Fibroblast of skin of back (primary cell): ENCODE measurements around the gene TCP11.
A peak's percentile ranks its signal among the peaks of the same experiment; 100 is the strongest.
"Not testable (repeated sequence)": the region's sequence is repeated elsewhere in the genome, so short reads cannot be mapped to it uniquely, and the experiment has no call there.

Experiments used
- DNase-seq: peaks from one replicate; pipeline ENCODE4 v3.0.0-alpha.2; 2013

The TCP11 gene

GRCh38 chr6:35146453-35146852, 5.3 kb upstream of the TCP11 start:
- DNase-seq, result peak; percentile 76

GRCh38 chr6:35145757-35146156, 4.6 kb upstream of the TCP11 start:
- no peak for DNase-seq

- peak; percentile 51 for DNase-seq
Measured at GRCh38 chr6:35142588-35143569, 1.7 kb upstream of the TCP11 start.

GRCh38 chr6:35140639-35141006, 516 bp downstream of the TCP11 start:
- DNase-seq, result no peak

GRCh38 chr6:35139924-35140638, 1.1 kb downstream of the TCP11 start:
- peak; percentile 69 for DNase-seq

- no peak for DNase-seq
Measured at GRCh38 chr6:35139470-35139869, 1.7 kb downstream of the TCP11 start.

- DNase-seq, result not testable (repeated sequence)
Measured at GRCh38 chr6:35138191-35138590, 2.9 kb downstream of the TCP11 start.

GRCh38 chr6:35136185-35136584, 5.0 kb downstream of the TCP11 start:
- DNase-seq, result no peak

- peak; percentile 36 for DNase-seq
Measured at GRCh38 chr6:35128496-35128895, 12.6 kb downstream of the TCP11 start.

GRCh38 chr6:35128042-35128441, 13.1 kb downstream of the TCP11 start:
- no peak for DNase-seq

GRCh38 chr6:35124356-35124755, 16.8 kb downstream of the TCP11 start:
- DNase-seq, result no peak

GRCh38 chr6:35120746-35121145, 20.4 kb downstream of the TCP11 start:
- DNase-seq, result no peak

GRCh38 chr6:35108309-35108885, 32.7 kb downstream of the TCP11 start:
- no peak for DNase-seq

GRCh38 chr6:35107761-35108160, 33.4 kb downstream of the TCP11 start:
- DNase-seq, result not testable (repeated sequence)

- not testable (repeated sequence) for DNase-seq
Measured at GRCh38 chr6:35107208-35107607, 33.9 kb downstream of the TCP11 start.

- DNase-seq, result not testable (repeated sequence)
Measured at GRCh38 chr6:35106061-35106460, 35.1 kb downstream of the TCP11 start.

- DNase-seq, result no peak
Measured at GRCh38 chr6:35105078-35105477, 36.1 kb downstream of the TCP11 start.

GRCh38 chr6:35099116-35099515, 42.0 kb downstream of the TCP11 start:
- DNase-seq, result no peak

- peak; percentile 97 for DNase-seq
Measured at GRCh38 chr6:35096129-35096862, 44.8 kb downstream of the TCP11 start.

GRCh38 chr6:35094183-35094582, 47.0 kb downstream of the TCP11 start:
- DNase-seq, result no peak

- no peak for DNase-seq
Measured at GRCh38 chr6:35093783-35094182, 47.4 kb downstream of the TCP11 start.

- no peak for DNase-seq
Measured at GRCh38 chr6:35093118-35093445, 48.1 kb downstream of the TCP11 start.
